Hepatocyte (in vitro differentiated cells): ENCODE measurements around the gene LINC01488. TPM values are rescaled to one million over a fixed set of nuclear protein-coding genes. Genes with fewer than 3 reads are reported as not detected.

Experiments
- DNase-seq: peaks from one replicate; pipeline ENCODE4 v3.0.0-alpha.2; 2016; ENCODE audit warnings: low spot score
- H2AFZ ChIP-seq: fragments of 200-600 bp; sonication (generic); 2 replicates; pipeline ENCODE4 v1.6.0; 2016; ENCODE audit warnings: antibody characterized with exemption, mild to moderate bottlenecking
- H3K27ac ChIP-seq: fragments of 200-600 bp; sonication (generic); 2 replicates; pipeline ENCODE4 v1.5.1; 2016; ENCODE audit warnings: mild to moderate bottlenecking
- H3K27me3 ChIP-seq: fragments of 200-600 bp; sonication (generic); 2 replicates; pipeline ENCODE4 v1.6.1; 2016
- H3K36me3 ChIP-seq: fragments of 200-600 bp; sonication (generic); replicated peaks from 2 replicates; pipeline ENCODE4 v1.5.1; 2016; ENCODE audit warnings: low read depth; ENCODE audit not compliant: insufficient read depth
- H3K4me1 ChIP-seq: fragments of 200-600 bp; sonication (generic); 2 replicates; pipeline ENCODE4 v1.5.1; 2016; ENCODE audit warnings: mild to moderate bottlenecking, moderate library complexity; ENCODE audit not compliant: insufficient read depth
- H3K4me2 ChIP-seq: fragments of 200-600 bp; sonication (generic); 2 replicates; pipeline ENCODE4 v1.6.0; 2016
- H3K4me3 ChIP-seq: fragments of 200-600 bp; sonication (generic); 2 replicates; pipeline ENCODE4 v1.5.1; 2016; ENCODE audit warnings: mild to moderate bottlenecking
- H3K79me2 ChIP-seq: fragments of 200-600 bp; sonication (generic); 2 replicates; pipeline ENCODE4 v1.6.0; 2017; ENCODE audit warnings: mild to moderate bottlenecking
- H3K9me2 ChIP-seq: fragments of 200-600 bp; sonication (generic); replicated peaks from 2 replicates; pipeline ENCODE4 v1.6.0; 2017; ENCODE audit warnings: mild to moderate bottlenecking; ENCODE audit not compliant: insufficient read depth
- H3K9me3 ChIP-seq: fragments of 200-600 bp; sonication (generic); 2 replicates; pipeline ENCODE4 v1.5.1; 2016; ENCODE audit warnings: low read depth, mild to moderate bottlenecking
- H4K20me1 ChIP-seq: fragments of 200-600 bp; sonication (generic); 2 replicates; pipeline ENCODE4 v1.6.0; 2016; ENCODE audit warnings: mild to moderate bottlenecking; ENCODE audit not compliant: insufficient read depth, poor library complexity, severe bottlenecking
- CTCF ChIP-seq: fragments of 200-600 bp; sonication (generic); IDR thresholded peaks from 2 replicates; pipeline ENCODE4 v1.5.1; 2016; ENCODE audit warnings: antibody characterized with exemption, mild to moderate bottlenecking; ENCODE audit not compliant: poor library complexity
- EZH2 ChIP-seq: fragments of 200-600 bp; sonication (generic); IDR thresholded peaks from 2 replicates; pipeline ENCODE4 v1.6.1; 2016; ENCODE audit warnings: antibody characterized with exemption, mild to moderate bottlenecking, borderline replicate concordance
- EZH2phosphoT487 ChIP-seq: fragments of 200-600 bp; sonication (generic); IDR thresholded peaks from one replicate; pipeline ENCODE4 v1.6.1; 2018; ENCODE audit warnings: antibody characterized with exemption, mild to moderate bottlenecking, low read depth, moderate library complexity; ENCODE audit not compliant: unreplicated experiment, severe bottlenecking
- WGBS: methylation state at CpG from one replicate; pipeline ENCODE4 v1.1.6; 2016; ENCODE audit warnings: low lambda C conversion rate; ENCODE audit errors: missing lambda C conversion rate; 5-methylcytosine and 5-hydroxymethylcytosine counted together
- polyA plus RNA-seq: library from polyadenylated mRNA; unstranded; fragments of >200 nt; fragmentation: Nextera tagmentation; extraction: Ambion mirVana; gene quantifications from 2 replicates; pipeline ENCODE4 v1.2.1, GENCODE V29; 2016
- total RNA-seq: library from RNA; depleted of rRNA; stranded (reverse); fragments of >200 nt; gene quantifications from 2 replicates; pipeline ENCODE4 v1.2.3, GENCODE V29; 2014

LINC01488 gene
- total and polyA plus RNA-seq, 2 experiments from 2014 or later: 0.27 to 0.59 TPM

DNA sequence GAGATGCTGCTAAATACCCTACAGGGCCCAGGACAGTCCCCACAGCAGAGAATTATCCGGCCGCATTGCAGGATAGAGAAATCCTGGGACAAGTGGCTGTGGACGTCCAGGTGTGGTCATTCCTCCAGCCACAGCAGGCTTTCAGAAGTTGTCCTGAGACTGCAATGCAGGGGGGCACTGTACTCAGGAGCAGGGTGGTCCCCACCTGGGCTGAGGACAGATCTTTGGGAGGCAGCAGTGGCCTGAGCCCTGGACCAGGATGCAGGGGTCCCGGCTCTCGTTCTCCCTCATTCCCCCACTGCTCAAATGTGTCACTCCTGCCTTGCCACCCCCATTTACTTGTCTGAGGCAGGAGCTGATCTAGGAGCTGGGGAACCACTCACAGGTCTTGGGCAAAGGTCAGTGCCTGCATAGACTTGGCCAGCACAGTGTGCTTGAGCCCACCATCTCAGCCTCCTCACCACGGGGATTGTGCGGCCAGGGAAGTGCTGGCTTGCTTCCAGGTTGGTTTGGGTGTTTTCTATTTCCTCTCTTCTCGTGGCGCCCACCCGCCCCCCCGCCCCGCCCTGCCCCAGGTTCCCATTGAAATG is 15.3 kb downstream of the LINC01488 start:
- Histone ChIP-seq H3K9me2 (no peaks in the 10 kb centered on the region), H3K4me1 (peaks cover 14% of the 10 kb centered on the region), H3K4me2 (peak overlapping the region; percentile 56), H3K79me2 (no peaks in the 10 kb centered on the region), H3K36me3 (no peaks in the 10 kb centered on the region), H3K27ac (peak overlapping the region; percentile 37), H2AFZ (no peak overlapping the region), H3K27me3 (no peaks in the 10 kb centered on the region), H4K20me1 (no peaks in the 10 kb centered on the region), H3K4me3 (no peak overlapping the region), H3K9me3 (no peaks in the 10 kb centered on the region)
- WGBS: 81% methylated on average over 6 of the region's 12 CpGs
- TF ChIP-seq EZH2: no peak
- TF ChIP-seq EZH2phosphoT487: no peak
- no peak for TF ChIP-seq CTCF
- DNase-seq: no peak

DNA sequence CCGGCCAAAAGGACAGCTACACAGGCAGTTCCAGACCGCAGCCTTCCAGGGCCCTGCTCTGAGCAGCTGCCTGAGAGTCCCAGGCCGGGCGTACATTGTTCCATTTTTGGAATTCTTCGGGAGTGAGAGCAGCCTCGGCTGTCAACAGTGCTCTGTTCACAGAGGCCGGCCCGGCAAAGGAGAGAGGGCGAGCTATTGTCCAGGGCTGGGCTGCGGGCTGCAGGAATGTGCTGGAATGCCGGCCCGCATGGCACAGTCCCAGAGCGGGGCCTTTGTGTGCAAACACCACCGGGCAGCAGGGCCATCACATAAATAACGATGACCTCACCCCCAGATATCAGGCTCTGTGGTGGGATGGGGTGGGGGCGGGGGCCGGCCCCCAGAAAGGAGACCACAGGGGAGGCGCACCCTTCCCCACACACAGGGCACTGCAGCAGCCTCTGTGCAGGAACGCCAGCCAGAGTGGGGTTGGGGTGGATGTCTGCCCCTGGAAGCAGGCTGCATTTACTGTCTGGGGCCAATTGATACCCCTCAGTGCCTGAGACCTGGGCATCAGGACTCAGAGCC is 15.8 kb downstream of the LINC01488 start:
- peak overlapping the region; percentile 37 for H3K27ac ChIP-seq
- H2AFZ ChIP-seq: no peak overlapping the region
- H3K36me3 ChIP-seq: no peaks in the 10 kb centered on the region
- H3K27me3 ChIP-seq: no peaks in the 10 kb centered on the region
- no peaks in the 10 kb centered on the region for H4K20me1 ChIP-seq
- no peak overlapping the region for H3K4me3 ChIP-seq
- no peak for TF ChIP-seq EZH2
- no peak for TF ChIP-seq CTCF
- TF ChIP-seq EZH2phosphoT487: no peak
- no peaks in the 10 kb centered on the region for H3K9me3 ChIP-seq
- H3K79me2 ChIP-seq: no peaks in the 10 kb centered on the region
- peak overlapping the region; percentile 56 for H3K4me2 ChIP-seq
- 19% methylated on average over 17 of the region's 19 CpGs for WGBS
- no peaks in the 10 kb centered on the region for H3K9me2 ChIP-seq
- DNase-seq: peak; percentile 83
- H3K4me1 ChIP-seq: peaks cover 14% of the 10 kb centered on the region

- no peak for TF ChIP-seq EZH2
- no peak for TF ChIP-seq CTCF
- no peak for TF ChIP-seq EZH2phosphoT487
- Histone ChIP-seq H3K4me2 (no peak overlapping the region), H3K4me1 (peaks cover 14% of the 10 kb centered on the region), H3K9me2 (no peaks in the 10 kb centered on the region), H4K20me1 (no peaks in the 10 kb centered on the region), H3K27me3 (no peaks in the 10 kb centered on the region), H2AFZ (no peak overlapping the region), H3K27ac (no peak overlapping the region), H3K79me2 (no peaks in the 10 kb centered on the region), H3K9me3 (no peaks in the 10 kb centered on the region), H3K4me3 (no peak overlapping the region), H3K36me3 (no peaks in the 10 kb centered on the region)
- no peak for DNase-seq
- over 99% methylated on average over 7 of the region's 7 CpGs for WGBS
These were observed 17.2 kb downstream of the LINC01488 start for GRCh38 chr11:69498614-69499175.
